22Rv1 (cell line): Measurements from ENCODE around the gene APOE.

ENCODE experiments used
- H3K27ac ChIP-seq: fragments of 450-650 bp; 2 replicates; pipeline ENCODE4 v1.5.1; 2017
- CTCF ChIP-seq: fragments of 450-650 bp; IDR thresholded peaks from 2 replicates; pipeline ENCODE4 v1.5.1; 2017; ENCODE audit warnings: mild to moderate bottlenecking
- ZFX ChIP-seq: fragments of 450-650 bp; IDR thresholded peaks from 2 replicates; pipeline ENCODE4 v1.6.1; 2017; ENCODE audit warnings: antibody characterized with exemption, borderline replicate concordance

The APOE gene

GRCh38 chr19:44894052-44894400 lies 11.6 kb upstream of the APOE start:
- no peak overlapping the region for H3K27ac ChIP-seq
- TF ChIP-seq ZFX (no peak), CTCF (no peak)

- TF ChIP-seq ZFX (no peak), CTCF (no peak)
- H3K27ac ChIP-seq, result no peak overlapping the region
These were observed 10.7 kb upstream of the APOE start for GRCh38 chr19:44894946-44895345.

- no peak for TF ChIP-seq CTCF
- no peak for TF ChIP-seq ZFX
These were observed 7.8 kb upstream of the APOE start for GRCh38 chr19:44897835-44898234.

GRCh38 chr19:44900328-44901244 lies 5.0 kb upstream of the APOE start:
- H3K27ac ChIP-seq, result no peak overlapping the region
- TF ChIP-seq CTCF, result no peak
- TF ChIP-seq ZFX, result no peak

More at GRCh38 chr19:44897835-44898234, 7.8 kb upstream of the APOE start:
- no peak overlapping the region for H3K27ac ChIP-seq

DNA sequence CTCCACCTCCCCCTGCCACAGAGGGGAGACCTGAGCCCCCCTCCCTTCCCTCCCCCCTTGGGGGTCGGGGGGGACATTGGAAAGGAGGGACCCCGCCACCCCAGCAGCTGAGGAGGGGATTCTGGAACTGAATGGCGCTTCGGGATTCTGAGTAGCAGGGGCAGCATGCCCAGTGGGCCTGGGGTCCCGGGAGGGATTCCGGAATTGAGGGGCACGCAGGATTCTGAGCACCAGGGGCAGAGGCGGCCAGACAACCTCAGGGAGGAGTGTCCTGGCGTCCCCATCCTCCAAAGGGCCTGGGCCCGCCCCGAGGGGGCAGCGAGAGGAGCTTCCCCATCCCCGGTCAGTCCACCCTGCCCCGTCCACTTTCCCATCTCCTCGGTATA lies 2.4 kb upstream of the APOE start:
- H3K27ac ChIP-seq, result peak overlapping the region; percentile 37; the same call in 1 of the 2 replicates
- TF ChIP-seq CTCF (no peak), ZFX (no peak)

- H3K27ac ChIP-seq, result peak overlapping the region; percentile 37
- TF ChIP-seq ZFX (no peak), CTCF (peak; percentile 99)
These were observed 1.8 kb upstream of the APOE start for GRCh38 chr19:44903602-44904425.
